SK-N-SH treated with all-trans-retinoic acid at 6 μM for 48 hours (cell line): Measurements from ENCODE around the gene COL15A1.

Experiments
- ARNTL ChIP-seq: fragments of 450-650 bp; formaldehyde crosslinking; IDR thresholded peaks from 2 replicates; pipeline ENCODE4 v1.5.0; 2020; ENCODE audit warnings: low read depth, mild to moderate bottlenecking, moderate library complexity, borderline replicate concordance
- TSHZ2 ChIP-seq: fragments of 250-450 bp; sonication (Bioruptor Pico); IDR thresholded peaks from 2 replicates; pipeline ENCODE4 v1.5.0; 2020; ENCODE audit warnings: mild to moderate bottlenecking, moderate library complexity
- ZFP30 ChIP-seq: fragments of 450-650 bp; formaldehyde crosslinking; IDR thresholded peaks from 2 replicates; pipeline ENCODE4 v1.5.0; 2022; ENCODE audit warnings: mild to moderate bottlenecking, moderate library complexity
- ZNF70 ChIP-seq: fragments of 450-650 bp; formaldehyde crosslinking; IDR thresholded peaks from 2 replicates; pipeline ENCODE4 v1.5.0; 2020; ENCODE audit warnings: mild to moderate bottlenecking, moderate library complexity

- TF ChIP-seq TSHZ2 (CRISPR knock-in tag) (no peak), ZFP30 (no peak), ZNF70 (CRISPR knock-in tag) (no peak), ARNTL (CRISPR knock-in tag) (no peak)
Observed at GRCh38 chr9:99040251-99040900, 96.7 kb downstream of the COL15A1 start.
